K562 (cell line): ENCODE measurements around the gene WDR18. TPM values are rescaled to one million over a fixed set of nuclear protein-coding genes. Genes with fewer than 3 reads are reported as not detected.
A peak's percentile ranks its signal among the peaks of the same experiment; 100 is the strongest.

Experiments
- ATAC-seq: fragments of 200-7000 bp; cut with Tn5 transposase; 3 replicates; pipeline ENCODE4 v1.9.1; 2020; ENCODE audit warnings: moderate library complexity
- BruUV-seq: library from RNA; stranded (reverse); fragments of 400-500 nt; replicated peaks from 2 replicates; lab custom pipeline; 2021; lab: Mats Ljungman, UMichigan
- CTCF ChIA-PET: fragments of 300-600 bp; formaldehyde crosslinking; extraction: SDS; loops from one replicate; lab custom pipeline; 2021; ENCODE audit warnings: low intra/inter-chr PET ratio; lab: Yijun Ruan, JAX
- POLR2A ChIA-PET: fragments of 300-600, 350-650 bp; sonication (Branson Sonifier 250); formaldehyde crosslinking; extraction: SDS; loops from one replicate; lab custom pipeline; 2021; ENCODE audit warnings: antibody characterized with exemption, inconsistent platforms; lab: Yijun Ruan, JAX
- DNase-seq, 4 experiments: peaks; one replicate each; pipeline versions ENCODE4 v3.0.0 to v3.0.0-alpha.2; 2011 to 2018; ENCODE audit warnings: low spot score in 3 of 4, mixed read lengths in 3 of 4; ENCODE audit errors: extremely low read depth in 1 of 4
- FAIRE-seq: peaks from 2 replicates; lab custom pipeline; 2011; peaks lifted over from hg19 to GRCh38; lab: Jason Lieb, UNC
- H2AFZ ChIP-seq: 2 replicates; pipeline ENCODE4 v1.6.0; 2011; ENCODE audit warnings: low read depth, low read length, control low read depth, inconsistent platforms
- H3K27ac ChIP-seq: fragments of 200-600 bp; 3 replicates; pipeline ENCODE4 v1.8.0; 2011; ENCODE audit warnings: low read depth, mild to moderate bottlenecking, control low read depth, inconsistent platforms, low read length, moderate library complexity, mixed read lengths; ENCODE audit errors: extremely low read depth
- H3K27me3 ChIP-seq, 2 experiments: fragments of 300-600 bp in 1 of 2; 2 replicates in 1 of 2; 3 replicates in 1 of 2; pipeline versions ENCODE4 v1.6.0 to v1.8.0; 2011; ENCODE audit warnings: inconsistent platforms in 2 of 2, low read length in 2 of 2, mild to moderate bottlenecking in 1 of 2, mixed read lengths in 1 of 2, moderate library complexity in 1 of 2; ENCODE audit not compliant: control insufficient read depth in 2 of 2, insufficient read depth in 2 of 2
- H3K36me3 ChIP-seq: fragments of 300-600 bp; 3 replicates; pipeline ENCODE4 v1.8.0; 2011; ENCODE audit warnings: mild to moderate bottlenecking, low read length, inconsistent platforms; ENCODE audit not compliant: control insufficient read depth, insufficient read depth
- H3K4me1 ChIP-seq, 2 experiments: fragments of 200-600 bp in 1 of 2; replicated peaks in 1 of 2; 2 replicates in 1 of 2; 3 replicates in 1 of 2; pipeline versions ENCODE4 v1.5.1 to v1.8.0; 2011; ENCODE audit warnings: inconsistent platforms in 2 of 2, low read length in 2 of 2, mild to moderate bottlenecking in 1 of 2, mixed read lengths in 1 of 2, moderate library complexity in 1 of 2; ENCODE audit not compliant: control insufficient read depth in 2 of 2, insufficient read depth in 2 of 2
- H3K4me2 ChIP-seq: 2 replicates; pipeline ENCODE4 v1.6.1; 2011; ENCODE audit warnings: low read length, control low read depth, inconsistent platforms, mixed read lengths; ENCODE audit not compliant: insufficient read depth
- H3K4me3 ChIP-seq: fragments of 200-600 bp; sonication (generic), shearing (Covaris generic); 2 replicates; pipeline ENCODE4 v1.5.1; 2016; ENCODE audit warnings: control low read depth, inconsistent platforms
- H3K79me2 ChIP-seq: fragments of 200-600 bp; 3 replicates; pipeline ENCODE4 v1.8.0; 2011; ENCODE audit warnings: low read length, inconsistent platforms; ENCODE audit not compliant: control insufficient read depth, insufficient read depth
- H3K9ac ChIP-seq, 2 experiments: 2 replicates each; pipeline versions ENCODE4 v1.6.0 to v1.6.1; 2011; ENCODE audit warnings: low read depth in 2 of 2, low read length in 2 of 2, control low read depth in 1 of 2, inconsistent platforms in 1 of 2, mild to moderate bottlenecking in 1 of 2, mixed read lengths in 1 of 2; ENCODE audit not compliant: insufficient read depth in 1 of 2
- H3K9me1 ChIP-seq: one replicate; pipeline ENCODE4 v1.6.0; 2011; ENCODE audit warnings: inconsistent platforms, mild to moderate bottlenecking, low read length, moderate library complexity; ENCODE audit not compliant: control insufficient read depth, insufficient read depth
- H3K9me3 ChIP-seq: replicated peaks from 2 replicates; pipeline ENCODE4 v1.5.1; 2011; ENCODE audit warnings: low read depth, low read length, inconsistent platforms; ENCODE audit not compliant: control insufficient read depth, insufficient read depth
- H4K20me1 ChIP-seq: replicated peaks from 2 replicates; pipeline ENCODE4 v1.6.1; 2011; ENCODE audit warnings: low read length, inconsistent platforms, mixed read lengths; ENCODE audit not compliant: control insufficient read depth, insufficient read depth
- FOXP1 ChIP-seq: sonication (generic); formaldehyde crosslinking; IDR thresholded peaks from 2 replicates; pipeline ENCODE4 v1.8.0; 2022; ENCODE audit warnings: mild to moderate bottlenecking, missing genetic modification reagents
- PHF8 ChIP-seq: fragments of 200-600 bp; sonication (generic); IDR thresholded peaks from 2 replicates; pipeline ENCODE4 v1.6.1; 2012; ENCODE audit warnings: mixed run types, mild to moderate bottlenecking, inconsistent platforms, low read length, moderate library complexity, borderline replicate concordance
- ZFX ChIP-seq: sonication (generic); formaldehyde crosslinking; IDR thresholded peaks from 2 replicates; pipeline ENCODE4 v1.8.0; 2022; ENCODE audit warnings: mild to moderate bottlenecking, missing genetic modification reagents, moderate library complexity
- WGBS: fragments of 100-300 bp; shearing (Covaris generic); methylation state at CpG from one replicate; pipeline ENCODE4 v1.1.6; 2016; ENCODE audit warnings: low coverage, mixed read lengths; ENCODE audit not compliant: insufficient coverage; ENCODE audit errors: missing lambda C conversion rate; 5-methylcytosine and 5-hydroxymethylcytosine counted together
- in situ Hi-C: fragments of 300-500 bp; cut with MboI; formaldehyde crosslinking; loops from 4 replicates; pipeline ENCODE4 v1.15.0; 2018; ENCODE audit warnings: inconsistent platforms, mixed read lengths
- intact Hi-C: fragments of 100-400 bp; cut with micrococcal nuclease; formaldehyde crosslinking; loops from 2 replicates; pipeline ENCODE4 v1.14.2; 2022
- polyA plus RNA-seq, 8 experiments: library from polyadenylated mRNA; depleted of rRNA in 4 of 8; stranded (reverse) in 5 of 8; unstranded in 3 of 8; fragments of >200 nt; fragmentation: Nextera tagmentation in 2 of 8; fragmentation: Illumina TruSeq in 1 of 8; extraction: Ambion mirVana in 2 of 8; extraction: Trizol in 1 of 8; gene quantifications; 2 replicates each; pipeline versions ENCODE4 v1.2.1 to v1.2.3, GENCODE V29; 2011 to 2014; ENCODE audit warnings: inconsistent platforms in 1 of 8, missing spikeins in 1 of 8
- total RNA-seq, 7 experiments: library from RNA; depleted of rRNA in 6 of 7; stranded (reverse); fragments of >200 nt in 6 of 7; fragmentation: Illumina TruSeq in 2 of 7; extraction: Trizol in 2 of 7; gene quantifications; 2 replicates each; pipeline versions ENCODE4 v1.2.1 to v1.2.3, GENCODE V29; 2011 to 2021; ENCODE audit warnings: low replicate concordance in 1 of 7
- TF ChIP-seq, protein P1 (sequence below): fragments of 450-650 bp; formaldehyde crosslinking; IDR thresholded peaks from 2 replicates; pipeline ENCODE4 v1.4.0; 2020; ENCODE audit warnings: mild to moderate bottlenecking, moderate library complexity
- TF ChIP-seq, protein P2 (sequence below): sonication (generic); formaldehyde crosslinking; IDR thresholded peaks from 2 replicates; pipeline ENCODE4 v1.8.0; 2022; ENCODE audit warnings: mild to moderate bottlenecking, missing genetic modification reagents
- TF ChIP-seq, protein P3 (sequence below): fragments of 200-800 bp; sonication (Bioruptor generic); IDR thresholded peaks from 2 replicates; pipeline ENCODE4 v1.6.1; 2017; ENCODE audit warnings: missing genetic modification characterization, missing compliant biosample characterization
- TF ChIP-seq, protein P4 (sequence below): fragments of 150-350 bp; conservative IDR thresholded peaks from 2 replicates; pipeline ENCODE4 v1.6.1; 2014; ENCODE audit warnings: low read length
- TF ChIP-seq, protein P5 (sequence below): fragments of 450-650 bp; formaldehyde crosslinking; IDR thresholded peaks from 2 replicates; pipeline ENCODE4 v1.4.0; 2022; ENCODE audit warnings: missing genetic modification characterization

Gene WDR18
- total and polyA plus RNA-seq, 9 of the 15 experiments (the other 6 are each of a cell fraction or from before 2014, with no cell fraction given), result 0.65 to 181 (median 30.1) TPM

DNA sequence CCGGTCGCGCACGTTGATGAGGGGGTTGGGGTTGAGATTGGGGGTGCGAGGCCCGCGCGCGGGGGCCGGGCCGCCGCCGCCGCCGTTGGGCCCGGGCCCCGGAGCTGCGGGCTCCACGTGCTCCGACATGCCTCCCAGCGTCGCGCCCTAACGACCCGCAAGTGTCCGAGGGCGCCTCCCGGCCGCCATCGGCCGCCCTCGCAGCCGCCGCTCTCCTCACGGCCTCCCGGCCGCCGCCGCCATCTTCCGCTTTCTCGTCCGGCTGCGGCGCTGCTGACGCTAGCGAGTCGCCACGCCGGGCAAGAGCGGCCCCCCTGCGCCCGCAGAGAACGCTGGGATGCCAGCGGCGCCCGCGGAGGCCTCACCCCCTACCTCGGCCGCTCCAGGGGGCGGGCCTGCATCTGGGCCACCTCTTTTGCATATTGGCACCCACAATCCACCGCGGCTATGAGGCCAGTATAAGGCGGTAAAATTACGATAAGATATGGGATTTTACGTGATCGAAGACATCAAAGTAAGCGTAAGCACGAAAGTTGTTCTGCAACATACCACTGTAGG is 36.8 kb downstream of the WDR18 start, which contains the start of gene TMEM259:
TSS of gene TMEM259 (minus strand) at position 256 of the 558 bp plus-strand sequence. CDS start at position 129, 127 bp downstream.
- H4K20me1 ChIP-seq, result peaks cover 46% of the 10 kb centered on the region
- H3K4me2 ChIP-seq, result peak within 1 kb of the TSS; percentile 88
- H2AFZ ChIP-seq, result peak within 1 kb of the TSS; percentile 92
- H3K9me3 ChIP-seq, result no peaks in the 10 kb centered on the region
- peak within 1 kb of the TSS; percentile 94 for H3K4me3 ChIP-seq
- peak; percentile 90 for ATAC-seq
- peak; percentile 87 to 97 (median 92) for DNase-seq
- H3K9ac ChIP-seq, result peak within 1 kb of the TSS; percentile 88 to 99
- H3K36me3 ChIP-seq, result peaks cover 37% of the 10 kb centered on the region; the same call in 2 of the 3 replicates
- WGBS, result 0% methylated on average over 46 of the region's 68 CpGs
- H3K27me3 ChIP-seq, result no peaks in the 10 kb centered on the region
- peaks cover 52% of the 10 kb centered on the region for H3K79me2 ChIP-seq
- CTCF ChIA-PET, result no interaction called here
- peak within 1 kb of the TSS; percentile 100 for H3K27ac ChIP-seq
- H3K4me1 ChIP-seq, result peaks cover 27 to 76% of the 10 kb centered on the region in 2 experiments
- H3K9me1 ChIP-seq, result peaks cover 16% of the 10 kb centered on the region
- no TSS peak for BruUV-seq
- POLR2A ChIA-PET, result interaction anchor here (0.6 to 2.0 kb wide), 13 partner anchors 9 to 604 kb away, joined by 3 to 10 read pairs (median 4); partner anchors contain the start of genes ABCA7 and ARHGAP45
- intact Hi-C loops (loop anchor here (2.0 kb wide), 2 partner anchors 20 to 82 kb away; partner anchors contain the start of genes ABCA7 and GPX4), in situ Hi-C loops (no loop called here)
- FAIRE-seq, result no peak
- TF ChIP-seq, protein P1, sequence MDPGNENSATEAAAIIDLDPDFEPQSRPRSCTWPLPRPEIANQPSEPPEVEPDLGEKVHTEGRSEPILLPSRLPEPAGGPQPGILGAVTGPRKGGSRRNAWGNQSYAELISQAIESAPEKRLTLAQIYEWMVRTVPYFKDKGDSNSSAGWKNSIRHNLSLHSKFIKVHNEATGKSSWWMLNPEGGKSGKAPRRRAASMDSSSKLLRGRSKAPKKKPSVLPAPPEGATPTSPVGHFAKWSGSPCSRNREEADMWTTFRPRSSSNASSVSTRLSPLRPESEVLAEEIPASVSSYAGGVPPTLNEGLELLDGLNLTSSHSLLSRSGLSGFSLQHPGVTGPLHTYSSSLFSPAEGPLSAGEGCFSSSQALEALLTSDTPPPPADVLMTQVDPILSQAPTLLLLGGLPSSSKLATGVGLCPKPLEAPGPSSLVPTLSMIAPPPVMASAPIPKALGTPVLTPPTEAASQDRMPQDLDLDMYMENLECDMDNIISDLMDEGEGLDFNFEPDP (CRISPR knock-in tag), result no peak
- 0 out of 2 replicates have a peak, but pooled peaks have one; percentile 11 for TF ChIP-seq FOXP1 (CRISPR knock-in tag)
- TF ChIP-seq, protein P2, sequence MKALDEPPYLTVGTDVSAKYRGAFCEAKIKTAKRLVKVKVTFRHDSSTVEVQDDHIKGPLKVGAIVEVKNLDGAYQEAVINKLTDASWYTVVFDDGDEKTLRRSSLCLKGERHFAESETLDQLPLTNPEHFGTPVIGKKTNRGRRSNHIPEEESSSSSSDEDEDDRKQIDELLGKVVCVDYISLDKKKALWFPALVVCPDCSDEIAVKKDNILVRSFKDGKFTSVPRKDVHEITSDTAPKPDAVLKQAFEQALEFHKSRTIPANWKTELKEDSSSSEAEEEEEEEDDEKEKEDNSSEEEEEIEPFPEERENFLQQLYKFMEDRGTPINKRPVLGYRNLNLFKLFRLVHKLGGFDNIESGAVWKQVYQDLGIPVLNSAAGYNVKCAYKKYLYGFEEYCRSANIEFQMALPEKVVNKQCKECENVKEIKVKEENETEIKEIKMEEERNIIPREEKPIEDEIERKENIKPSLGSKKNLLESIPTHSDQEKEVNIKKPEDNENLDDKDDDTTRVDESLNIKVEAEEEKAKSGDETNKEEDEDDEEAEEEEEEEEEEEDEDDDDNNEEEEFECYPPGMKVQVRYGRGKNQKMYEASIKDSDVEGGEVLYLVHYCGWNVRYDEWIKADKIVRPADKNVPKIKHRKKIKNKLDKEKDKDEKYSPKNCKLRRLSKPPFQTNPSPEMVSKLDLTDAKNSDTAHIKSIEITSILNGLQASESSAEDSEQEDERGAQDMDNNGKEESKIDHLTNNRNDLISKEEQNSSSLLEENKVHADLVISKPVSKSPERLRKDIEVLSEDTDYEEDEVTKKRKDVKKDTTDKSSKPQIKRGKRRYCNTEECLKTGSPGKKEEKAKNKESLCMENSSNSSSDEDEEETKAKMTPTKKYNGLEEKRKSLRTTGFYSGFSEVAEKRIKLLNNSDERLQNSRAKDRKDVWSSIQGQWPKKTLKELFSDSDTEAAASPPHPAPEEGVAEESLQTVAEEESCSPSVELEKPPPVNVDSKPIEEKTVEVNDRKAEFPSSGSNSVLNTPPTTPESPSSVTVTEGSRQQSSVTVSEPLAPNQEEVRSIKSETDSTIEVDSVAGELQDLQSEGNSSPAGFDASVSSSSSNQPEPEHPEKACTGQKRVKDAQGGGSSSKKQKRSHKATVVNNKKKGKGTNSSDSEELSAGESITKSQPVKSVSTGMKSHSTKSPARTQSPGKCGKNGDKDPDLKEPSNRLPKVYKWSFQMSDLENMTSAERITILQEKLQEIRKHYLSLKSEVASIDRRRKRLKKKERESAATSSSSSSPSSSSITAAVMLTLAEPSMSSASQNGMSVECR (CRISPR knock-in tag), result 0 out of 2 replicates have a peak, but pooled peaks have one; percentile 11
- TF ChIP-seq, protein P3, sequence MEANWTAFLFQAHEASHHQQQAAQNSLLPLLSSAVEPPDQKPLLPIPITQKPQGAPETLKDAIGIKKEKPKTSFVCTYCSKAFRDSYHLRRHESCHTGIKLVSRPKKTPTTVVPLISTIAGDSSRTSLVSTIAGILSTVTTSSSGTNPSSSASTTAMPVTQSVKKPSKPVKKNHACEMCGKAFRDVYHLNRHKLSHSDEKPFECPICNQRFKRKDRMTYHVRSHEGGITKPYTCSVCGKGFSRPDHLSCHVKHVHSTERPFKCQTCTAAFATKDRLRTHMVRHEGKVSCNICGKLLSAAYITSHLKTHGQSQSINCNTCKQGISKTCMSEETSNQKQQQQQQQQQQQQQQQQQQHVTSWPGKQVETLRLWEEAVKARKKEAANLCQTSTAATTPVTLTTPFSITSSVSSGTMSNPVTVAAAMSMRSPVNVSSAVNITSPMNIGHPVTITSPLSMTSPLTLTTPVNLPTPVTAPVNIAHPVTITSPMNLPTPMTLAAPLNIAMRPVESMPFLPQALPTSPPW (CRISPR knock-in tag), result peak; percentile 92
- TF ChIP-seq, protein P4, sequence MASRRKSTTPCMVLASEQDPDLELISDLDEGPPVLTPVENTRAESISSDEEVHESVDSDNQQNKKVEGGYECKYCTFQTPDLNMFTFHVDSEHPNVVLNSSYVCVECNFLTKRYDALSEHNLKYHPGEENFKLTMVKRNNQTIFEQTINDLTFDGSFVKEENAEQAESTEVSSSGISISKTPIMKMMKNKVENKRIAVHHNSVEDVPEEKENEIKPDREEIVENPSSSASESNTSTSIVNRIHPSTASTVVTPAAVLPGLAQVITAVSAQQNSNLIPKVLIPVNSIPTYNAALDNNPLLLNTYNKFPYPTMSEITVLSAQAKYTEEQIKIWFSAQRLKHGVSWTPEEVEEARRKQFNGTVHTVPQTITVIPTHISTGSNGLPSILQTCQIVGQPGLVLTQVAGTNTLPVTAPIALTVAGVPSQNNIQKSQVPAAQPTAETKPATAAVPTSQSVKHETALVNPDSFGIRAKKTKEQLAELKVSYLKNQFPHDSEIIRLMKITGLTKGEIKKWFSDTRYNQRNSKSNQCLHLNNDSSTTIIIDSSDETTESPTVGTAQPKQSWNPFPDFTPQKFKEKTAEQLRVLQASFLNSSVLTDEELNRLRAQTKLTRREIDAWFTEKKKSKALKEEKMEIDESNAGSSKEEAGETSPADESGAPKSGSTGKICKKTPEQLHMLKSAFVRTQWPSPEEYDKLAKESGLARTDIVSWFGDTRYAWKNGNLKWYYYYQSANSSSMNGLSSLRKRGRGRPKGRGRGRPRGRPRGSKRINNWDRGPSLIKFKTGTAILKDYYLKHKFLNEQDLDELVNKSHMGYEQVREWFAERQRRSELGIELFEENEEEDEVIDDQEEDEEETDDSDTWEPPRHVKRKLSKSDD, result no peak
- TF ChIP-seq, protein P5, sequence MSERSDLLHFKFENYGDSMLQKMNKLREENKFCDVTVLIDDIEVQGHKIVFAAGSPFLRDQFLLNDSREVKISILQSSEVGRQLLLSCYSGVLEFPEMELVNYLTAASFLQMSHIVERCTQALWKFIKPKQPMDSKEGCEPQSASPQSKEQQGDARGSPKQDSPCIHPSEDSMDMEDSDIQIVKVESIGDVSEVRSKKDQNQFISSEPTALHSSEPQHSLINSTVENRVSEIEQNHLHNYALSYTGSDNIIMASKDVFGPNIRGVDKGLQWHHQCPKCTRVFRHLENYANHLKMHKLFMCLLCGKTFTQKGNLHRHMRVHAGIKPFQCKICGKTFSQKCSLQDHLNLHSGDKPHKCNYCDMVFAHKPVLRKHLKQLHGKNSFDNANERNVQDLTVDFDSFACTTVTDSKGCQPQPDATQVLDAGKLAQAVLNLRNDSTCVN (CRISPR knock-in tag), result no peak
- peak; percentile 78; the same call in 1 of the 2 replicates for TF ChIP-seq PHF8
- peak; percentile 71 for TF ChIP-seq ZFX (CRISPR knock-in tag)
